HG03175 (cell line): ENCODE results near the gene POLR3A.
A peak's percentile ranks its signal among the peaks of the same experiment; 100 is the strongest.
"Not testable (repeated sequence)": the region's sequence is repeated elsewhere in the genome, so short reads cannot be mapped to it uniquely, and the experiment has no call there.

Source experiments
- ATAC-seq: cut with Tn5 transposase; IDR thresholded peaks from one replicate; pipeline ENCODE4 v1.9.1; 2021; ENCODE audit warnings: mild to moderate bottlenecking, moderate library complexity; ENCODE audit not compliant: unreplicated experiment

Gene POLR3A

GRCh38 chr10:78029269-78030226, at the start of gene POLR3A:
POLR3A (minus strand) TSS chr10:78029515; CDS start chr10:78029407, 108 bp downstream.
- peak; percentile 44 for ATAC-seq

DNA sequence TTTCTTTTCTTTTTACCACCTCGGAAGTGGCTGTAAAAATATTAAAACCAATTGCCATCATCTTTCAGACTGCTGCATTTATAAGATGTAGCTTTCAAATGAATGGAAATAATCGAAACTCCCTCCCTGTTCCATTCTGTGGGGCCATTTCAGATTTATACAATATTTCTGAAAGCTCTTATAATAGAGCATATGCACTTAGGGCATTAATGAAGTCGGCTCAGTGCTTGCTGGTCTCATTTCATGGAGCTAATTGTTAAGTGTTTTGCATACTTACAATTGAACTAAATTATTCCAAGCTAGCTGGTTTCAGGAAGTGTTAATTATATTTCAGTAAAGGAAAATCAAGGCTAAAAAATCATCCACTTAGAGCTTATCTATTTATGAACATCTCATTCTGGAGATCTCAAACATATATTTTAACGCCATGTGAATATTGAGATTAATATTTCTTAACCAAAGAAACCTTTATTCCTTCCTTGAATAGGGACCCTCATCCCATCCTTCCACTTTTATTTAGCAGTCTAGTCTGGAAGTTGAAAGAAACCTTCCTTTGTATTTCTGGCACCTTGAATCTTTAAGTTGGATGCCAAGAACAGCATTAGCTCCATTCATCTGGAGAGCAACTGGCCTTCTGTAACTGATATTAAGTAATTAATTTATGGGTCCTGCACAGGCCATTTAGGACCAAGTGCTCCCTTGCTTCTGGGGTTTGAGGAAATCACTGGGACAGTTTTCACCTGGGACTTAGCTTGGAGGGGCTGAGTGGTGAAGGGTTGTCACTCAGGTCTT, 49.4 kb upstream of the POLR3A start:
- no peak for ATAC-seq

DNA sequence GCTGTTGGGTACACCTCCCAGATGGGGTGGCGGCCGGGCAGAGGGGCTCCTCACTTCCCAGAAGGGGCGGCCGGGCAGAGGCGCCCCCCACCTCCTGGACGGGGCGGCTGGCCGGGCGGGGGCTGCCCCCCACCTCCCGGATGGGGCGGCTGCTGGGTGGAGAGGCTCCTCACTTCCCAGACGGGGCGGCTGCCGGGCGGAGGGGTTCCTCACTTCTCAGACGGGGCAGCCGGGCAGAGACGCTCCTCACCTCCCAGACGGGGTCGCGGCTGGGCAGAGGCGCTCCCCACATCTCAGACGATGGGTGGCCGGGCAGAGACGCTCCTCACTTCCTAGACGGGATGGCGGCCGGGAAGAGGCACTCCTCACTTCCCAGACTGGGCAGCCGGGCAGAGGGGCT, 46.5 kb upstream of the POLR3A start:
- not testable (repeated sequence) for ATAC-seq

- ATAC-seq, result no peak
Measured at GRCh38 chr10:78072504-78072903, 43.2 kb upstream of the POLR3A start.

GRCh38 chr10:78071857-78072179, 42.5 kb upstream of the POLR3A start:
- ATAC-seq, result no peak

DNA sequence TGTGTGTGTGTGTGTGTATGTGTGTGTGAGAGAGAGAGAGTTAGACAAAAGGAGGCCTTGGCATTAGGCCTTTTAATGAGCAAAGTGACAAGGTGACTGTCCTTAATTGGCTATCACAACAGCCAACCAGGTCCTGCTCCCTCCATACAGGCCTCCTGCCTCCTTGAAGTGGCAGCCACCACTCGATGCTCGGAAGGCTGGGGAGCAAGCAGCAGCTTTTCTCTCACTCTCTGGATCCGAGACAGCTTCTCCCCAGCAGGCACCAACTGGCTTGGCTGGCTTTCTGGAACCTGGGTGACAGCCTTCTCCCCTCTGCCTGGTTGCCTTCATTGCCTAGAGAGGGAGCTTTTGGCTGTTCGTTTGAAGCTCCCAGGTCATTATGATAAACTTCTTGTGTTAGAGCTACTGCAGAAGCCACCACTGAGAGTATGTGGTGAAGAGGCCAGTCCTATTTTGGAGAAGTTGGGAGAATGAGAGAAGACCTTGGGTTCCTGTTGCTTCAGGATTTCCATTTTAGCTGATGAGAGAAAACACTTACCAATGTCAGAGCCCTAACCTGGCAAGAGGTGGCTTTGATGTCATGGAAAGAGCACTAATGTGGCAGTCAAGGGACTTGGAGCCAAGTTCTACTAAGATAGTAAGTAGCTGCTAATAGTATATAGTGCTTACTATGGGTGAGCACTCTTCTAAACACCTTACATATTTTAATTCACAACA, 42.0 kb upstream of the POLR3A start:
- no peak for ATAC-seq

- no peak for ATAC-seq
Measured at GRCh38 chr10:78070726-78071125, 41.4 kb upstream of the POLR3A start.

DNA sequence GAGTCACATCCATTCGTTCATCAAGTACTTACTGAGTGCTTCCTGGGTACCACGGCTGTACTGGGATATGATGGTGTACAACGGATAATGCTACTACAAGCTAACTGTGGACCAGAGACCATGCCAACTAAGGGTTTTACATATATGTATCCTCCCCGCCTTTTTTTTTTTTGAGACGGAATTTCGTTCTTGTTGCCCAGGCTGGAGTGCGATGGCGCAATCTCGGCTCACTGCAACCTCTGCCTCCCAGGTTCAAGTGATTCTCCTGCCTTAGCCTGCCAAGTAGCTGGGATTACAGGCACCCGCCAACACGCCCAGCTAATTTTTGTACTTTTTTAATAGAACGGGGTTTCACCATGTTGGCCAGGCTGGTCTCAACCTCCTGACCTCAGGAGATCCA, 40.7 kb upstream of the POLR3A start:
- not testable (repeated sequence) for ATAC-seq

DNA sequence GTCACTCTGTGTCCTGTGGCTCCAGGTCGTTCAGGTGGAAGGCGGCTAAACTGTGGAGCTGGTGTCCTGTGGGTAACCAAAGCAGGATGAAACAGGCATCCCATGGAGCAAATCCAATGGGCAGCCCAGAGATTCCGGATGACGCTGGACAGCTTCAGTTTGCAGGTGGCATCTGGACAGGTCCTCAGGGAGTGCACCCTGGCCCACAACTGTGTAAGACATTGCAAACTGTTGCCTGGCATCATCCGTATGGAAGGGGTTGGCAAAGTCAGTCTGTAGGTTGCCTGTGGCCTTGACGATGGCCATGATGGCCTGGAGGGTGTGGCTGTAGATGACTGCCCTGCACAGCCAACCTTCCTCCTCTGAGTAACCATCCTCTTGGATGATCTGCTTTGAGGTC, 39.8 kb upstream of the POLR3A start:
- ATAC-seq, result no peak

GRCh38 chr10:78066728-78067430, 37.6 kb upstream of the POLR3A start:
- ATAC-seq, result no peak

DNA sequence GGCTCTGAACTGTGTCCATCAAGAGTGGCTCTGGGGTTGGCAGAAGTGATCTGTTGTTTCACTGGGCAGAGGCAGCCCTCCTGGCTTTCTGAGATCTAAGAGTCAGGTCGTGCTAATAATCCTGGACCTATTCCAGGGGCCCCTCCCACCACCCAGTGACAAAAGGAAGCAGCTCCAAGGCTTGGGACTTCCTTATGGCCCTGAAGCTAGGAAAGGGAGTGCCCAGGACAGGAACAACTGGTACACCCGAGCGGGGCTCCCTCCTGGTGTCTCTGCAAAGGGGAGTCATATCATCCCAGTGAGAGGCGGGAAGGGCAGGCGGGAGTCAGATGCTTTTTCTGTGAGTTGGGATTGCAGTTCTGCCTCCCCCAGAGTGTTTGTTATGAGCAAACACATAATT, 36.7 kb upstream of the POLR3A start:
- ATAC-seq, result no peak

GRCh38 chr10:78065611-78066010, 36.3 kb upstream of the POLR3A start:
- ATAC-seq, result no peak

GRCh38 chr10:78064919-78065318, 35.6 kb upstream of the POLR3A start:
- ATAC-seq, result not testable (repeated sequence)

GRCh38 chr10:78063236-78063635, 33.9 kb upstream of the POLR3A start:
- ATAC-seq, result no peak

DNA sequence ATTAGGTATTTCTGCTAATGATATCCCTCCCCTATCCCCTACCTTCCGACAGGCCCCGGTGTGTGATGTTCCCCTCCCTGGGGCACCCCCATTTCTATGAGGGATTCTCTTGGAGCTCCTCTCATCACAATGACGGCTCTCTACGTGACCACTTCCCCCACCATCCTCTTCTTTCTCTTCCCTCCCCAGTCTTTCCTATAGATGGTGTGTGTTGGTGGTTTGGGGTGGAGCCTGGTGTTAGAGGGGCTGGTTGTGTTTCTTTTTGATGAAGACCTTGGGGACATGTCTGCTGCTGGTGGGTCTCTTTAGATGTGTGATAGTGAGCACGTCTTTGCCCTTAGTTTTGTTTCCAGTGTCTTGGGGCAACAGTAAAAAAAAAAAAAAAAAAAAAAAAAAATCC, 33.0 kb upstream of the POLR3A start:
- ATAC-seq, result no peak

DNA sequence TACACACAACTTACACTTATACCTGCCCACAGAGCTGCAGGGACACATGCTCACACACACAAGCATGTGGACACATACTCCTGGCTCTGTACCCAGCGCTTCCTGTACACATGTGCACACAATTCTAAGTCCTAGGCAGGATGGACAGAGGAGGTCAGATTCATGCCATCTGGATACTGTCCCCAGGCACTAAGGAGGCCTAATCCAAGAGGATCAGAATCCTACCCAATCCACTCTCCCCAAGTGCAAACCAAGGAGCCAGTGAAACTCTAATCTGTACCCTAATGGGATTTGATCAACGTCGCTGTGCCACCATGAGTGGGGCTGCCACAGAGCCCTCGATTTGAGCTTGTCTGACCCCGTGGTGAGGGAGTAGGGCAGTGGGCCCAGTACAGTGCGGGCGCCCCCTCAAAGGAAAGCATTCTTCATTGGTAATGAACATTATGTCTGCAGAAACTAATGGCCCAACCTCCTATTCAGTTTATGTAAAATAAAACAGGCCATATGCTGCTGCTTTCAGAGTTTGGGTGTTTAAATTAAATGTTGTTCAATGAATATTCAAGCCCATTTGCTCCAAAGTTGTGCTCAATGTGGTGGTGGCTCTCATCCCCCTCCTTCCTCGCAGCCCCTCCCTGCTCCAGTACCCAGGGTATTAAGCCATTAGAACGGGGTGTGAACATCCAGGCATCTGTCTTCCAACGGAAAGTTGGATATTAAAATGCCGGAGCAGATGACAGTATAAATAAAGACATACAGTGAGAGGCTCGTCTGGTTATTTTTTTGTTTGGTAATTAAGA, 30.8 kb upstream of the POLR3A start:
- no peak for ATAC-seq

DNA sequence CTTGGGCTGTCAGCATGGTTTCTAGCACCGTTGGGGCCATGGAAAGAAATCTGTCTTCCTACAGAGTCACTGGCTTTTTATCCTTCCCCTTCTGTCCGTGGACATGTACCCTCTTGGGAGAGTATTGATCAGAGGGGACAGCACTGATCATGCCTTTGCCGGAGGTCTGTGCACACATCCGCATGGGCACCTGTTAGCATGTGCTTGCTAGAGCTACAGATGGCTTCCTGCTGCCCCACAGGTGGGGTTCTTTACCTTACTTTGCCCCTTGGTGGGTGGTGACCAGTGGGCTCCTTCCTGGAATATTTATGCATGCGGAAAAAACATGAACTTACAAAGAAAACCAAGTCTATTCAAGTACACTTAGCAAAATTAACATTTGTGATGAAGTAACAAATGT, 29.2 kb upstream of the POLR3A start:
- no peak for ATAC-seq

- ATAC-seq, result no peak
Measured at GRCh38 chr10:78053211-78053868, 24.0 kb upstream of the POLR3A start.

GRCh38 chr10:78049851-78050250, 20.5 kb upstream of the POLR3A start:
- no peak for ATAC-seq
